ENCODE results near the gene KLHL18.
"Not testable (repeated sequence)": the region's sequence is repeated elsewhere in the genome, so short reads cannot be mapped to it uniquely, and the experiment has no call there.

The KLHL18 gene

DNA sequence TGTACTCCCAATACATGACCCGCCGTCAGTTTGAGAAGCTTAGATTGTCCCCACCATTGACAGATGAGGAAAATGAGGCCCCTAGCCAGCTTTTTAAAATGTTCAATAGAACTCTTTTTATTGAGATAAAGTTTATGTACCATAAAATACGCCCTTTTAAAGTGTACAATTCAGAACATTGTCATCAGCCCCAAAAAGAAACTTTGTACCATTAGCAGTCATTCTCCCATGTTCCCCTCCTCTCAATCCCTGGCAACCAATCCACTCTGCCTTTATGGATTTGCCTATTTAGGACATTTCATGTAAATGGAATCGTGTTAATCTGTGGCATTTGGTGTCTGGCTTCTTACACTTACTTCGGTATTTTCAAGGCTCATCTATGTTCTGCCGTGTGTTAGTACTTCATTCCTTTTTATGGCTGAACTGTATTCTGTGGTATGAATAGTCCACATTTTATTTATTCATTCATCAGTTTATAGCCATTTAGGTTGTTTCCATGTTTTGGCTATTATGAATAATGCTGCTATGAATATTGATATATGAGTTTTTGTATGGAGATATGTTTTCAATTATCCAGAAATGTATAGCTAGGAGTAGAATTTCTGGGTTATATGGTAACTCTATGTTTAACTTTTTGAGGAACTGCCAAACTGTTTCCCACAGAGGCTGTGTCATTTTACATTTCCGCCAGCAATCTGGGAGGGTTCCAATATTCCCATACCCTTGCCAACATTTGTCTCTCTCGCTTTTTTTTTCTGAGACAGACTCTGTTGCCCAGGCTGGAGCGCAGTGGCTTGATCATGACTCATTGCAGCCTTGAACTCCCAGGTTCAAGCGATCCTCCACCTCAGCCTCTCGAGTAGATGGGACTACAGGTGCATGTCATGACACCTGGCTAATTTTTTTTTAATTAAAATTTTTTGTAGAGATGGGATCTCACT lies 82.7 kb downstream of the KLHL18 start:
- DNase-seq = no peak

DNA sequence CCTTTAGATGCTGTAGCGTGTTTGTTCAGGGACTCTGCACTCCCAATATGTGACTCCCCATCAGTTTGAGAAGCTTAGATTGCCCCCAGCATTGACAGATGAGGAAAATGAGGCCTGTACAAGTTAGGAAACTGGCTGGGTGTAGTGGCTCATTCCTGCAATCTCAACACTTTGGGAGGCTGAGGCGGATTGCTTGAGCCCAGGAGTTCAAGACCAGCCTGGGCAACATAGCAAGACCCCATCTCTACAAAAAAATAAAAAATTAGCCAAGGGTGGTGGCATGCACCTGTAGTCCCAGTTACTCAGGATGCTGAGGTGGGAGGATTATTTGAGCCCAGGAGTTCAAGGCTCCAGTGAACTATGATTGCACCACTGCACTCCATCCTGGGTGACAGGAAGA lies 84.1 kb downstream of the KLHL18 start:
- no peak for DNase-seq

DNA sequence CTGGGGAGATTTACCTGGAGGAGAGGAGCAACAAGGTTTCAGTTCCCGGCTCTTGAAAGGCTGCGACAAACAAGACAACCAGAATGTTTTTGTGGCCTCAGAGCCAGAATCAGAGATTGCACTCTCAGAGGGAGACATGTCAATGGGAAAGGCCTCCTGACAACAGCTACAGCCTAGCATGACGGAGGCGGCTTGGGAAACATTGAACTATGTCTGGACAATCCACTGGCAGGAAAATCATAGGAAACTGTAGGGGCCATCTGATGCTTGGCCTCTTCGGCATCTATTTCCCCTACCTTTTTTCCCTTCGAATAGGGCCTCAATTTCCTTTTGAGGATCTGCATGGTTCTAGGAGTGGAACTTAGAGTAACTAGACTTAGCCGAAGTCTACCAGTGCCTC lies 84.9 kb downstream of the KLHL18 start:
- DNase-seq = no peak

DNA sequence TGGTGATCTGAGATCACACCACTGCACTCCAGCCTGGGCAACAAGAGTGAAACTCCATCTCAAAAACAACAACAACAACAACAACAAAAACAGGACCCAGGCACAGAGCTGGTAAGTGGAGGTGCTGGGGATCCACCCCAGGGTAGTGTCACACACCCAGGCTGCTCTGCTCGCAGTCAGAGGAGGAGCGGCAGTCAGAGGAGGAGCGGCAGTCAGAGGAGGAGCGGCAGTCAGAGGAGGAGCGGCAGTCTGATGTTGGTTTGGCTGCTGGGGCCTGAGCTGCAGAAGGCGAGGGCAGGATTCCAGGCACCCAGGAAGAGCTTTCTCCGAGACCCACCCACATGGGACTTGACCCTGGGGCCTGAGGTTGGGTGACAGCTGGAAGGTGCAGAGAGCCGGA lies 87.3 kb downstream of the KLHL18 start:
- DNase-seq = not testable (repeated sequence)

DNA sequence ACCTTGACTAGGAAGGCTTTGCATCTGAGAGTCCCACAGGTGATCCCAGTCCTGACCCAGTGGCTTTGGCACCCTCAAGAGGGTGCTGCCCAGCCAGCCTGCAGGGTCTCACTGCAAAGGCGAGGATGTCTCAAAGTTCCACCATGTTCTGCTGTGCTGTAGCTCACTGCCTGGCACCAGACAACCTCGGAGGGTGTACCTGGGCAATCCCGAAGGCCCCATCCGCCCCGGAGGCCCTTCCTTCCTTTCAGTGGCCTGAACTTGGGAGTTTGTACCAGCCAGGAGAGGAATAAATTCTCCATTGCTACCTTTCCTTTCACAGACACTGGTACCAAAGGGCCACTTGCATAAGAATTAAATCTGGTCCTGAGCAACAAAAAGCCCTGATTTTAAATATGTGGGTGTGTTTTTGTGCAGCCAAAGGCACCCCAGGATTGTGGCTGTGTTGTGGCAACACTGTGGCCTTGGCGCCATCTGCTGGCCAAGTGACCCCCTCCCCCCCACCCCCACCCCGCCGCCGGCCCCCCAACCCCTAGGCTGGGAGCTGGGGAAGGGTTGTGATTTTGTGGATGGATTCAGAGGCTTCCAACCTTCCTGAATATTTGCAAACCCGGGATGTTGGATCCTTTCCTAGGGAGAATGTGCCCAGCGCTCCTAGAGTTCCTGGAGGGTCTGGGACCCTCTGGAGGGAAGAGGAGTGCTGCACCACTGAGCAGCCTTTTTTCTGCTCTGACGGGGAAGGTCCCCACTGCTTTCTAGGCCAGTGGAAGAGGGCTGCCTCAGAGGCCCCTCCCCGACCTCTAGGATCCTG lies 88.3 kb downstream of the KLHL18 start:
- DNase-seq = peak in 1 of 2 donors; percentile 18

DNA sequence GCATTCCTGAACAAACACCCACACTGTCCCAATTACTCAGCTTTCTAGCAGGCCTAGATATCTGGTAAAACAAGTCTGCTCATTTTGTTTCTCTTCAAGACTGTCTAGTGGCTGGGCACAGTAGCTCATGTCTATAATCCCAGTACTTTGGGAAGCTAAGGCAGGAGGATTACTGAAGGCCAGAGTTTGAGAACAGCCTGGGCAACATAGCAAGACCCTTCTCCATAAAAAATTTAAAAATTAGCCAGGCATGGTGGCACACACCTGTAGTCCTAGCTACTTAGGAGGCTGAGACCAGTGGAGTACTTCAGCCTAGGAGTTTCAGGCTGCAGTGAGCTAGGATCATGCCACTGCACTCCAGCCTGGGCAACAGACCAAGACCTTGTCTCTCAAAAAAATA lies 91.8 kb downstream of the KLHL18 start:
- no peak for DNase-seq

DNA sequence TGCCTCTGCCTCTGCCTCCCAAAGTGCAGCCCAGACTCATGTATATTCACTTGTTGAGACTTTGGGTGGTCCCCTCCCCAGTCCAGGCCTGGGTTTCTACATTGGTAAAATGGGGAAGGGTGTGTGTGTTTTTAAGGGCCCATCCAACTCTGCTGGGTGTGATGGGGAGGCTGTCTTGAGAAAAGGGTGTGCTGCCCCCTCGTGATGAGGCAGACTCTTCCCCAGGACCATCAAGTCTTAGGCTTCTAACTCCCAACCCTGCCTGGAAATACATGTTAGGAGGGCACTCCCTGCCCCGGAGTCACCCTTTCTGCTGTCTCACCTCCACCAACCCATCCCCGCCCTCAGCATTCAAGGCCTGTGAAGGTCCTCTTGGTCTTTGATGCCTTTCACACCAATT lies 93.6 kb downstream of the KLHL18 start:
- no peak for DNase-seq

DNA sequence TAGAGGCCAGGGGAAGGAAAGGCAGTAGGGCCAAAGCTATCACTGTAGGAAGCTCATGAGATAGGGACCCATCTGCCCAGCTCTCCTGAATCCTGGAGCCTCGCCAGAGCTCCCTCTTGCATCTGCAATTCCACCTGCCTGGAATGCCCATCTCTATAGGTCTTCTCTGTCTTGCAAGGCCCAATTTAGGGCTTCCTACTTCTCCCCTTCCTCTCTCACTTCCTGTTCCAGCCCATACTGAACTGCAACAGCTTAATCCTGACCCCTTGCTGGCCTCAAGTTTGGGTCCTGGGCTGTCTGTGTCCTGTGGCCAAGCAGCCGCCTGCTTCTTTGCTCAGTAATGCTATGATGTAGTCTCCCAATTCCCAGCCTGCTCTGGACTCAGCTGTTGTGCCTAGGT lies 94.4 kb downstream of the KLHL18 start:
- peak; percentile 50 to 53 for DNase-seq

DNA sequence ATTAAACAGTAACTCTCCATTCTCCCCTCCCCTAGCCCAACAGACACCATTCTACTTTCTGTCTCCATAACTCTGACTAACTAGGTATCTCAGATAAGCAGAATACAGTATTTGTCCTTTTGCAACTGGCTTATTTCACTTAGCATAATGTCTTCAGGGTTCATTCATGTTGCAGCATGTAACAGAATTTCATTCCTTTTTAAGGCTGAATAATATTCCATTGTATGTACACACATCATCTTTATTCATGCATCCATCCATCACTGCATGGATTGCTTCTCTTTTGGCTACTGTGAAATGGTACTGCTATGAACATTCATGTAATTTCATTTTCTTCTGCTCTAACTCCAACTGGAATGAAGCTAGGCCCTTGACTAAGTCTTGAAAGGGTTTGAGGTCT lies 96.1 kb downstream of the KLHL18 start:
- DNase-seq = no peak

DNA sequence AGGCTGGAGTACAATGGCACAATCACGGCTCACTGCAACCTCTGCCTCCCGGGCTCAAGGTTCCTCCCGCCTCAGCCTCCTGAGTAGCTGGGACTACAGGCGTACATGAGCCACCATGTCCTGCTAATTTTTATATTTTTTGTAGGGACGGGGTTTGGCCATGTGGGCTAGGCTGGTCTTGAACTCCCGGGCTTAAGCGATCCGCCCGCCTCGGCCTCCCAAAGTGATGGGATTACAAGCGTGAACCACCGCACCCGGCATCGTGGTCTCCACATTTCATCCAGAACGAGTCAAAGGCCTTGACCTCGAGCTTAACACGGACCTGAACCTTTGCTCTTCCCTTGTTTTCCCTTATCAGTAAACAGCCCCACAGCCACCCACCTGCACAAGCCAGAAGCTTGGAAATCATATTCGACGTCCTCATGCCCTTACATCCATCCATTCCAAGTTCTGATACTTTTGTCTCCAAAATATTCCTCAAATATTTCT lies 96.7 kb downstream of the KLHL18 start:
- DNase-seq = no peak

DNA sequence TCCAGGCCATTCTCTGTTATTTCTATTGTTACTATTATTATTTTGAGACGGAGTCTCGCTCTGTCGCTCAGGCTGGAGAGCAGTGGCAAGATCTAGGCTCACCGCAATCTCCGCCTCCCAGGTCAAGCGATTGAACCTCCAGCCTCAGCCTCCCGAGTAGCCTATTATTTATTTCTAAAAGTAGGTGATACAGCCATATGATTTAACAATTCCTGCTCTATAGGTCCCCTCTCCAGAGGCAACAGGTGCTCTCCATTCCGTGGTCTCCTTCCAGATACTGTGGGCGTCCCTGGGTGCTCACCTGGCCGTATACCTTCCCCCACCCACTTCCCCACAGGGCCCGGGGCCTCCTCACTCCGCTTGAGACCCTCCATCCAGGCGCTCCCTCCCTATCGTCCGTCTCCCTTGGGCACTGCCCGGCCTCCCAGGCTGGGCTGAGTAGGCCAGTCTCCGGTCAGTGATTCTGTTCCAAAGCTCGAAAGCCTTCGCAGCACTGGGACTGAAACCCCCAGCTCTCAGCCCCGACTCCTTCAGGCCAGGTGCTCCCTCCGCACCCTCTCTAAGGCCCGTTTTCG lies 97.4 kb downstream of the KLHL18 start:
- DNase-seq = no peak

DNA sequence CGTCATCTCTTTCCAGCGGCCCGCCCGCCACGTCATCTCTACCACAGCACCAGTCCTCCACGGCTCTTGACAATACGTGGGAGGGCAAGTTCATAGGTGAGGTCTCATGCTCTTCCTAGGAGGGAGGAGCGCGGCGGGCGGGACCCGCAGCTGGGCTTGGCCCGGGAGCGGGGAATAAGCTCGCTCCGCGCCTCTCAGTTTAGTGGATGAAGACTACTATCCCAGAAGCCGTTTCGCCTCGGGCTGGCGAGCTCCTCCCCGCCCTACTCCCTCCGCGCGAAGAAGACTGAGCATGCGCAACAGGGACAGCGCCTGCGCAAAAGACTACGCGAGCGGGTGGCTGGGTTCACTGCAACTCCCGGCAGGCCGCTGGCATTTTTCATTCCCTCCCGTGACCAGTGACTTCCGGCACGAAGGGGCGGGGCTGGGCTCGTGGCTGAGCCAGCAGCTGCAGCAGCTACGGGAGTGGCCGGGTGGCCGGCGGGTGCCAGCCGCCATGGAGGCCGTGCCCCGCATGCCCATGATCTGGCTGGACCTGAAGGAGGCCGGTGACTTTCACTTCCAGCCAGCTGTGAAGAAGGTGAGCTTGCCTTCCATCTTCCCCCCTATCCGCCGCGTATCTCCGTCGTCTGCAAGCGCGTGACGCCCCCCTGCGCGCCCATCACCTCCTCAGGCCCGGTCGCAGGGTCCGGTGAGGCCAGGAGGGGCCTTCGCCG lies 98.0 kb downstream of the KLHL18 start, which contains the start of gene PTPN23:
Gene PTPN23, plus strand, starts transcription at position 421 of the 716 bp plus-strand sequence. Its CDS starts 76 bp downstream, at position 497.
- DNase-seq = peak; percentile 99

DNA sequence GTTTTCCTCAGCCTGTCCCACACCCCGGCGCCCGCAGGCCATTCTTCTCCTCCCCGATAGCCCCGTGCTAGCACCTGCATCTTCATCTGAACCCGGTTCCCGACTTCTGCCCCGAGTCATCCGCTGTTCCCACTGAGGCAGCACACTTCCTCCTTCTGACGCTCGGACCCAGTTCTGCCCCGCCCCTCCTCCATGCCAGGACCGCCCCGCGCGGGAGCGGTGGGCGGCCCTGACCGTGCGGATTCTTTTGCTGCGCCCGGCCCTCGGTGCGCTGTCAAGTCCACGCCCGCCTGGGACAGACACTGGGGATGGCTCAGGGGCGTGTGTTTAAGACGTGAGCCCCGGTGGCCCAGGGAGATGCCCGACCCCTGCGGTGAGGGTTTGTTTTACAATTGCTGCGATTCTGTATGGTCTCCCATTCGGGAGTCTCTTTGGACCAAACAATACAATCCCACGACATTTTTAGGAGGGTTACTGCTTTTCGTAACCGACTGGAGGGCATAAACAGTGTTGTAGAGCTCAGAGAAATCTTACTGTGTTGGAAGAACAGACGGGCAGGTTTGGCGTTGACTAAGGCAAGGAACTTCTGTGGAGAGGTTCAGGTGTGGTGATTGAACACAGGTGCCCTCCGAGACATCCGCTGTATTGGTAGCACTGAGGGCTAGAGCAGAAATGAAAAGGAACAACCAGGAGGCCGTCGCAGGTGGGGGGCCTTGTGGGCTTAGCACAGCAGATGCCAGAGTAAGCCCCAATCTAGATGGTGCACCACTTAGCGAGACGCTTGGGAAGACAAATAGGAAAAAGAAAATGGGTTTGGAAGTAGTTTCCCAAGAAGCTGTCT lies 98.8 kb downstream of the KLHL18 start:
- DNase-seq = peak; percentile 89 to 94

DNA sequence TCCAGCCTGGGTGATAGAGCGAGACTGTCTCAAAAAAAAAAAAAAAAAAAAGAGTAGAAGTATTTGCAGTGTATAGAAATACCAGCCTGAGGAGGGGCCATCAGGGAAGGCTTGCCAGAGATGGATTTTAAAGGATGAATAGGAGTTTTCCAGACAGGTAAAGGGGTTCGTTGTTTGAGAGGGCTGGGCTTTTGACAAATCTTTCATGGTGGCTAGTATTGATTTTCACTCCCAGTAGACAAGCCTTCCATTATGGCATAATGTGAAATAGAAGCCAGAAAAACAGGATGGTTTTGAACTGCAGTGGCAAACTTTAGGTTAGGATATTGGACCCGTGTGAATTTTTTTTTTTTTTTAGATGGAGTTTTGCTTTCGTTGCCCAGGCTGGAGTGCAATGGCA lies 101.7 kb downstream of the KLHL18 start:
- DNase-seq = no peak

DNA sequence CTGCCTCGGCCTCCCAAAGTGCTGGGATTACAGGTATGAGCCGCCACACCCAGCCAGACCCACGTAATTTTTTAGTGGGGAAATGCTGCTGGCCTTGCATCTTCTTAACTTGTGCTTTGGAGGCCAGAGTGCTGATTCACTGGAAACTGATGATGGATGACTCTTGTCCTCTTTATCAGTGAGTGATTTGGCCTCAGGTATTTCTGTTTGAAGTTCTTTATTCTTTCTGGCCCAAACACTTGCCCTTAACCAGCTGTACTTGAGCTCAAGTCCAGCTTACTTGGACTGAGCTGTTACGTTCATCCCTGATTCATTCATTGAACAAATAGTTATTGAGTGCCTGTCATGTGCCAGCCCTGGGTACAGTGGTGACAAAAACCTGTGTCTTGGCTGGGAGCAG lies 102.3 kb downstream of the KLHL18 start:
- DNase-seq = no peak

DNA sequence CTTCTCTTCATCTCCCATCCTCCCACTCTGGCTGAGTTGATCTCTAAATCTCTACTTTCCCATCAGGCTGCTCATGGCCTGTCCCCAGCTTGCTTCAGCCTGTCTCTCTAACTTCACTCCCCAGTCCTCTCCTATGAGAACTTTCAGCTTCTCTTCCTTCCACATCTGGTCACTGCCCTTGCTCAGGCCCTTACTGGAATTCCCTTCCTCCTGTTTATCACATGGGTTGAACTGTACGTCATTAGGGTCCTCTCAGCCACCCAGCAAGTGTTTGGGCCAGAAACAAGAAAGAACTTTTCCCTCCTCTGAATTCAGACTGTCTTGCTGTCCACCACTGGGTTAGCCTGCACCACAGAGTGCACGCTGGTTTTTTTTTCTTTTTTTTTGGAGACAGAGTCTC lies 103.1 kb downstream of the KLHL18 start:
- DNase-seq = no peak

DNA sequence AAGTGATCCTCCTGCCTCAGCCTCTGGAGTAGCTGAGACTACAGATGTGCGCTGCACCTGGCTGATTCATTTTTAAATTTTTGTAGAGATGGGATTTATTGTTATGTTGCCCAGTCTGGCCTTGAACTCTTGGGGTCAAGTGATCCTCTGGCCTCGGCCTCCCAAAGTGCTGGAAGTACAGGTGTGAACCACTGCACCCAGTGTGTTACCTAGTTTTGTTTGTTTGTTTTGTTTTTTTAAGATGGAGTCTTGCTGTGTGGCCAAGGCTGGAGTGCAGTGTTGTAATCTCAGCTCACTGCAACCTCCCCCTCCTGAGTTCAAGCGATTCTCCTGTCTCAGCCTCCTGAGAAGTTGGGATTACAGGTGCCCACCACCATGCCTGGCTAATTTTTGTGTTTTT lies 110.2 kb downstream of the KLHL18 start:
- DNase-seq = no peak

DNA sequence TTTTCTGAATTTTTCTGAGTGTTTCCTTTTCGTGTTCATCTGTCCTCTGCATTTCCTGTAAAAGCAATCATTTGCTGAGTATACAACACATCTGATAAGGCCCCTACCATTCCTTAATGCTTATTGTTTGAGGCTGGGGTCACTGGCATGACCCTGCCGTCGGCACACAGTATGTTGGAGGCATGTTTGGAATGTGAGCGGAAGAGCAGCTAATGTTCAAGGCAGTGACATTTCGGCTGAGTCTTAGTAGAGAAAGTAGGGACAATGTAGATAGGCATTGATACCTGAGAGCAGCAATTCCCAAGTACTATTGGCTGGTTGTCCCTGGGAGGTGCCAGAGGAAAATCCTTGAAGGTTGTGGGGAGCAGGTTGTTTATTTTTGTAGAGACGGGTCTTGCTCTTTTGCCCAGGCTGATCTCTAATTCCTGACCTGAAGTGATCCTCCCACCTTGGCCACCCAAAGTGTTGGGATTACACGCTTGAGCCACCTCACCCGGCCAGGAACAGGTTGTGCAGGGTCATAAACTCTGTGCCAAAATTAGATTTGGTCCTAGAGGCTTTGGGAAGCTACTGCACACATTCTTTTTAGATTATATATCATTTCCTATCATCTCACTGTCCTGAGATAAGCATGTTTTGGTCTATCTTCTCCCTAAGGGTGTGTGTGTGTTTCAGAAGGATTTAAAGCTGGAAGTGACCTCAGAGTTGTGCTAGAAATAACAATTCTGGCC lies 111.6 kb downstream of the KLHL18 start:
- DNase-seq = no peak

DNA sequence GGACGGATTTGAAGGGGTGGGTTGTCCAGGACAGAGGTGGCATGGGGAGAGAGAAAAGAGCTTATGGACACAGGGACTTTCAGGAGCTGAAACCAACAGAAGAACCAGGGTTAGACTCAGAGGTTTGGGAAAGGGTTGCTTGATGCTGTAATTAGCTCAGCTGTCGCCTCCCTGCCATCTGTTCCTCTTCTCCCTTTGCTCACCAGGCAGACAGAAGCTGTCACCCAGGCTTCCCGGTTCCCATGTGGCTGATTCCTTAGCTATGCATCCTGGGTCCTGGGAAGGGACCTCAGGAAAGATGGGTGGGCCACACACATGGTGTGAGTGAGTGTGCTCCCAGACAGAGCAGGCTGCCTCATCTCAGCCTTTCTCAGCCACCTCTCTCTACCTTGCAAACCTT lies 112.1 kb downstream of the KLHL18 start:
- DNase-seq = no peak
